HCT116 (cell line): ENCODE results near the gene GMNN. TPM values are rescaled to one million over a fixed set of nuclear protein-coding genes. Genes with fewer than 3 reads are reported as not detected.

ENCODE experiments used
- ATAC-seq: fragments of 200-7000 bp; cut with Tn5 transposase; 2 replicates; pipeline ENCODE4 v1.9.1; 2020; ENCODE audit warnings: mild to moderate bottlenecking, moderate library complexity
- BruUV-seq: library from RNA; stranded (reverse); fragments of 400-500 nt; replicated peaks from 2 replicates; lab custom pipeline; 2021; lab: Mats Ljungman, UMichigan
- CTCF ChIA-PET: fragments of 300-600 bp; sonication (Branson Sonifier 250); formaldehyde crosslinking; loops from one replicate; lab custom pipeline; 2021; ENCODE audit warnings: antibody characterized with exemption; lab: Charles Lee
- POLR2A ChIA-PET: fragments of 300-600, 350-600 bp; sonication (Branson Sonifier 250); formaldehyde crosslinking; loops from one replicate; lab custom pipeline; 2021; ENCODE audit warnings: antibody characterized with exemption; lab: Charles Lee
- RAD21 ChIA-PET, 2 experiments: fragments of 300-600 bp; sonication (Branson Sonifier 250); formaldehyde crosslinking; loops; one replicate each; lab custom pipeline; 2023; ENCODE audit warnings: low total read pairs in 2 of 2; ENCODE audit not compliant: uncharacterized antibody in 2 of 2, unreplicated experiment in 2 of 2, low non-redundant PET in 1 of 2; lab: Charles Lee
- DNase-seq: peaks from one replicate; pipeline ENCODE4 v3.0.0-alpha.2; 2010; ENCODE audit warnings: low read depth, low spot score
- H2AFZ ChIP-seq: fragments of 200-600 bp; shearing (Covaris generic), sonication (generic); 2 replicates; pipeline ENCODE4 v1.6.1; 2017; ENCODE audit warnings: low read depth, mixed run types, mixed read lengths, antibody characterized with exemption, low read length; ENCODE audit not compliant: poor library complexity, severe bottlenecking
- H3K27ac ChIP-seq: 2 replicates; pipeline ENCODE4 v1.5.1; 2012; ENCODE audit warnings: low read depth, low read length
- H3K27me3 ChIP-seq: fragments of 200-600 bp; sonication (generic); 2 replicates; pipeline ENCODE4 v1.6.1; 2016; ENCODE audit warnings: mixed run types, low read length, mixed read lengths; ENCODE audit not compliant: insufficient read depth
- H3K36me3 ChIP-seq, 2 experiments: fragments of 200-500 bp in 1 of 2; fragments of 200-600 bp in 1 of 2; sonication (Bioruptor generic) in 1 of 2; sonication (generic) in 1 of 2; 2 replicates each; pipeline versions ENCODE4 v1.5.1 to v1.6.1; 2014 to 2016; ENCODE audit warnings: low read length in 2 of 2, inconsistent platforms in 1 of 2, mixed read lengths in 1 of 2, mixed run types in 1 of 2; ENCODE audit not compliant: insufficient read depth in 2 of 2, control insufficient read depth in 1 of 2
- H3K4me1 ChIP-seq, 2 experiments: fragments of 200-600 bp in 1 of 2; sonication (generic) in 1 of 2; 2 replicates each; pipeline versions ENCODE4 v1.5.1 to v1.6.1; 2012 to 2017; ENCODE audit warnings: low read length in 2 of 2, inconsistent platforms in 1 of 2, mild to moderate bottlenecking in 1 of 2, mixed read lengths in 1 of 2, mixed run types in 1 of 2, moderate library complexity in 1 of 2; ENCODE audit not compliant: insufficient read depth in 2 of 2, control insufficient read depth in 1 of 2
- H3K4me2 ChIP-seq: fragments of 200-600 bp; sonication (generic); 2 replicates; pipeline ENCODE4 v1.6.1; 2017; ENCODE audit warnings: mixed run types, low read length, mixed read lengths
- H3K4me3 ChIP-seq, 2 experiments: fragments of 200-600 bp in 1 of 2; sonication (generic) in 1 of 2; replicated peaks in 1 of 2; 2 replicates each; pipeline ENCODE4 v1.5.1; 2011 to 2016; ENCODE audit warnings: low read length in 2 of 2, control low read depth in 1 of 2, low read depth in 1 of 2, mild to moderate bottlenecking in 1 of 2, mixed read lengths in 1 of 2, mixed run types in 1 of 2
- H3K79me2 ChIP-seq: fragments of 200-600 bp; sonication (generic); 2 replicates; pipeline ENCODE4 v1.6.1; 2017; ENCODE audit warnings: mild to moderate bottlenecking, mixed run types, low read length, moderate library complexity, mixed read lengths; ENCODE audit not compliant: insufficient read depth
- H3K9ac ChIP-seq: fragments of 200-600 bp; sonication (generic); 2 replicates; pipeline ENCODE4 v1.6.1; 2016; ENCODE audit warnings: low read length, mixed read lengths
- H3K9me2 ChIP-seq: fragments of 200-600 bp; sonication (generic), shearing (Covaris generic); 2 replicates; pipeline ENCODE4 v1.6.1; 2017; ENCODE audit warnings: mixed run types, mild to moderate bottlenecking, moderate library complexity; ENCODE audit not compliant: insufficient read depth
- H3K9me3 ChIP-seq, 2 experiments: fragments of 200-500 bp in 1 of 2; fragments of 200-600 bp in 1 of 2; sonication (Bioruptor generic) in 1 of 2; sonication (generic) in 1 of 2; 2 replicates each; pipeline ENCODE4 v1.6.1; 2014 to 2017; ENCODE audit warnings: low read length in 2 of 2, mixed read lengths in 2 of 2, inconsistent platforms in 1 of 2, low read depth in 1 of 2, mild to moderate bottlenecking in 1 of 2, mixed run types in 1 of 2, moderate library complexity in 1 of 2; ENCODE audit not compliant: control insufficient read depth in 1 of 2, insufficient read depth in 1 of 2
- H4K20me1 ChIP-seq: fragments of 200-600 bp; sonication (generic), shearing (Covaris generic); 2 replicates; pipeline ENCODE4 v1.6.1; 2017; ENCODE audit warnings: mixed run types, mild to moderate bottlenecking, moderate library complexity; ENCODE audit not compliant: insufficient read depth
- ATF3 ChIP-seq: IDR thresholded peaks from 2 replicates; pipeline ENCODE4 v1.6.1; 2012
- CEBPB ChIP-seq: IDR thresholded peaks from 2 replicates; pipeline ENCODE4 v1.6.1; 2012; ENCODE audit warnings: low read depth
- EGR1 ChIP-seq: IDR thresholded peaks from 2 replicates; pipeline ENCODE4 v1.6.1; 2012; ENCODE audit warnings: low read depth
- ELF1 ChIP-seq: IDR thresholded peaks from 2 replicates; pipeline ENCODE4 v1.6.1; 2012; ENCODE audit warnings: low read depth, borderline replicate concordance
- EZH2phosphoT487 ChIP-seq: fragments of 200-600 bp; IDR thresholded peaks from 2 replicates; pipeline ENCODE4 v1.6.1; 2018; ENCODE audit warnings: antibody characterized with exemption, borderline replicate concordance
- FOSL1 ChIP-seq: IDR thresholded peaks from 2 replicates; pipeline ENCODE4 v1.6.1; 2012; ENCODE audit warnings: low read depth
- JUND ChIP-seq: IDR thresholded peaks from 2 replicates; pipeline ENCODE4 v1.6.1; 2012
- POLR2A ChIP-seq: IDR thresholded peaks from 2 replicates; pipeline ENCODE4 v1.7.0; 2011; ENCODE audit warnings: borderline replicate concordance; ENCODE audit not compliant: insufficient read depth, insufficient read length; ENCODE audit errors: extremely low read depth
- SIN3A ChIP-seq: IDR thresholded peaks from 2 replicates; pipeline ENCODE4 v1.6.1; 2012; ENCODE audit warnings: low read depth
- SRF ChIP-seq: IDR thresholded peaks from 2 replicates; pipeline ENCODE4 v1.6.1; 2012; ENCODE audit warnings: low read depth
- TCF7L2 ChIP-seq: IDR thresholded peaks from 2 replicates; pipeline ENCODE4 v1.7.0; 2011; ENCODE audit warnings: borderline replicate concordance, inconsistent platforms; ENCODE audit not compliant: insufficient read depth, insufficient read length; ENCODE audit errors: extremely low read depth
- YY1 ChIP-seq: IDR thresholded peaks from 2 replicates; pipeline ENCODE4 v1.6.1; 2011; ENCODE audit warnings: low read length, low read depth, moderate library complexity, mild to moderate bottlenecking; ENCODE audit not compliant: insufficient replicate concordance; ENCODE audit errors: extremely low read depth
- ZFX ChIP-seq: fragments of 450-650 bp; IDR thresholded peaks from 2 replicates; pipeline ENCODE4 v1.6.1; 2017
- intact Hi-C: fragments of 100-400 bp; cut with micrococcal nuclease; formaldehyde crosslinking; loops from 2 replicates; pipeline ENCODE4 v1.10.0; 2022
- total RNA-seq: library from RNA; stranded (reverse); gene quantifications from one replicate; pipeline ENCODE4 v1.2.1, GENCODE V29; 2021; ENCODE audit not compliant: unreplicated experiment
- TF ChIP-seq, protein P1 (sequence below): IDR thresholded peaks from 2 replicates; pipeline ENCODE4 v1.6.1; 2011; ENCODE audit warnings: mild to moderate bottlenecking, low read length, moderate library complexity; ENCODE audit not compliant: insufficient replicate concordance; ENCODE audit errors: extremely low read depth
- TF ChIP-seq, protein P2 (sequence below): IDR thresholded peaks from 2 replicates; pipeline ENCODE4 v1.6.1; 2012
- TF ChIP-seq, protein P3 (sequence below), 3 experiments: fragments of 200-600 bp in 1 of 3; sonication (generic) in 1 of 3; IDR thresholded peaks in 2 of 3; conservative IDR thresholded peaks in 1 of 3; 2 replicates each; pipeline ENCODE4 v1.5.1; 2012 to 2017; ENCODE audit warnings: low read depth in 2 of 3, low read length in 2 of 3, antibody characterized with exemption in 1 of 3, borderline replicate concordance in 1 of 3, control low read depth in 1 of 3, mild to moderate bottlenecking in 1 of 3, mixed read lengths in 1 of 3, mixed run types in 1 of 3, moderate library complexity in 1 of 3; ENCODE audit not compliant: insufficient read depth in 1 of 3

GMNN gene
- total RNA-seq, 1 experiment from 2014 or later: 54.9 TPM

DNA sequence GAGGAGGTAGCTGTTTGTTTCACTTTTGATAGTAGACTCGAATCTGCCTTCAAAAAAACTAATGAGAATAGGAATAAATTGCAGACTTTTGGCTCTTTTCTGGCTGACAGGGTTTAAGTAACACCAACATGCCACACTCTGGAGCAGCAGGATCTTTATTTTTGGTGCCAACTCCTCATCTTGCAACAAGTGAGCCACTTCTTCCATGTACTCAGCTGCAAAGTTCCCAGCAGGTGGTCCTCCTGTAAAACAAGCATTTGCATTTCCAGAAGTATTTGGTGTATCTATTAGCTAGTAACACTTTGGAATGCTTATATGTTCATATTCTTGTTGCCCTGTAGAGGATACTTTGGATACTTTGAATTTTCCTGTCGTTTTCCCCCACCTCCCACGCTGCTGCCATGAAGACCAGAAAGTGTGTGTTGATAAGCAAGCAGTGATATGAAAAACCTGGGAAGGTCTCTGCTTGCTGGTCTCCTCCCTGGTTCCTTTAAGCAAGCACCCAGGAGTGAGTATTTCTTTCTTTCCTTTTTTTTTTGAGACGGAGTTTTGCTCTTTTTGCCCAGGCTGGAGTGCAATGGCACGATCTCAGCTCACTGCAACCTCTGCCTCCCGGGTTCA, 23.0 kb downstream of the GMNN start:
- H3K4me3 ChIP-seq: no peak overlapping the region
- ChIA-PET RAD21 (no interaction called here), POLR2A (no interaction called here)
- no peaks in the 10 kb centered on the region for H4K20me1 ChIP-seq
- peaks cover 0 to 13% of the 10 kb centered on the region in 2 experiments; a peak in 2 of 4 replicates for H3K4me1 ChIP-seq
- no peaks in the 10 kb centered on the region for H3K9me3 ChIP-seq
- ATAC-seq: no peak
- H3K4me2 ChIP-seq: no peak overlapping the region
- no peaks in the 10 kb centered on the region for H3K27me3 ChIP-seq
- no peaks in the 10 kb centered on the region for H3K79me2 ChIP-seq
- H3K9ac ChIP-seq: no peak overlapping the region
- H2AFZ ChIP-seq: no peak overlapping the region
- intact Hi-C loops: no loop called here
- BruUV-seq: no TSS peak
- TF ChIP-seq TCF7L2 (no peak), EGR1 (no peak), ELF1 (no peak), ATF3 (no peak), CEBPB (no peak), YY1 (no peak), POLR2A (no peak), JUND (no peak), SRF (no peak), SIN3A (no peak), EZH2phosphoT487 (no peak), FOSL1 (no peak), ZFX (no peak)
- TF ChIP-seq, protein P1, sequence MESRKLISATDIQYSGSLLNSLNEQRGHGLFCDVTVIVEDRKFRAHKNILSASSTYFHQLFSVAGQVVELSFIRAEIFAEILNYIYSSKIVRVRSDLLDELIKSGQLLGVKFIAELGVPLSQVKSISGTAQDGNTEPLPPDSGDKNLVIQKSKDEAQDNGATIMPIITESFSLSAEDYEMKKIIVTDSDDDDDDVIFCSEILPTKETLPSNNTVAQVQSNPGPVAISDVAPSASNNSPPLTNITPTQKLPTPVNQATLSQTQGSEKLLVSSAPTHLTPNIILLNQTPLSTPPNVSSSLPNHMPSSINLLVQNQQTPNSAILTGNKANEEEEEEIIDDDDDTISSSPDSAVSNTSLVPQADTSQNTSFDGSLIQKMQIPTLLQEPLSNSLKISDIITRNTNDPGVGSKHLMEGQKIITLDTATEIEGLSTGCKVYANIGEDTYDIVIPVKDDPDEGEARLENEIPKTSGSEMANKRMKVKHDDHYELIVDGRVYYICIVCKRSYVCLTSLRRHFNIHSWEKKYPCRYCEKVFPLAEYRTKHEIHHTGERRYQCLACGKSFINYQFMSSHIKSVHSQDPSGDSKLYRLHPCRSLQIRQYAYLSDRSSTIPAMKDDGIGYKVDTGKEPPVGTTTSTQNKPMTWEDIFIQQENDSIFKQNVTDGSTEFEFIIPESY: no peak
- TF ChIP-seq, protein P2, sequence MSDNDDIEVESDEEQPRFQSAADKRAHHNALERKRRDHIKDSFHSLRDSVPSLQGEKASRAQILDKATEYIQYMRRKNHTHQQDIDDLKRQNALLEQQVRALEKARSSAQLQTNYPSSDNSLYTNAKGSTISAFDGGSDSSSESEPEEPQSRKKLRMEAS: no peak
- TF ChIP-seq, protein P3, sequence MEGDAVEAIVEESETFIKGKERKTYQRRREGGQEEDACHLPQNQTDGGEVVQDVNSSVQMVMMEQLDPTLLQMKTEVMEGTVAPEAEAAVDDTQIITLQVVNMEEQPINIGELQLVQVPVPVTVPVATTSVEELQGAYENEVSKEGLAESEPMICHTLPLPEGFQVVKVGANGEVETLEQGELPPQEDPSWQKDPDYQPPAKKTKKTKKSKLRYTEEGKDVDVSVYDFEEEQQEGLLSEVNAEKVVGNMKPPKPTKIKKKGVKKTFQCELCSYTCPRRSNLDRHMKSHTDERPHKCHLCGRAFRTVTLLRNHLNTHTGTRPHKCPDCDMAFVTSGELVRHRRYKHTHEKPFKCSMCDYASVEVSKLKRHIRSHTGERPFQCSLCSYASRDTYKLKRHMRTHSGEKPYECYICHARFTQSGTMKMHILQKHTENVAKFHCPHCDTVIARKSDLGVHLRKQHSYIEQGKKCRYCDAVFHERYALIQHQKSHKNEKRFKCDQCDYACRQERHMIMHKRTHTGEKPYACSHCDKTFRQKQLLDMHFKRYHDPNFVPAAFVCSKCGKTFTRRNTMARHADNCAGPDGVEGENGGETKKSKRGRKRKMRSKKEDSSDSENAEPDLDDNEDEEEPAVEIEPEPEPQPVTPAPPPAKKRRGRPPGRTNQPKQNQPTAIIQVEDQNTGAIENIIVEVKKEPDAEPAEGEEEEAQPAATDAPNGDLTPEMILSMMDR (IDR thresholded peaks at IDR 0.05 in 2 of 3, conservative IDR thresholded peaks at IDR 0.05 in 1 of 3; ENCODE audit: borderline replicate concordance in 1 of 3, insufficient read depth in 1 of 3, low read depth in 2 of 3, low read length in 2 of 3): no peak
- TF ChIP-seq, all 23 proteins: peak for 0
- no peak for DNase-seq
- H3K9me2 ChIP-seq: no peaks in the 10 kb centered on the region
- no peaks in the 10 kb centered on the region for H3K36me3 ChIP-seq
- no peak overlapping the region for H3K27ac ChIP-seq
- CTCF ChIA-PET: no interaction called here
